A549 (cell line): ENCODE results near the gene KRT6C. TPM values are rescaled to one million over a fixed set of nuclear protein-coding genes. Genes with fewer than 3 reads are reported as not detected.

Experiments
- ATAC-seq, 2 experiments: fragments of 200-7000 bp in 1 of 2; fragments of >200 bp in 1 of 2; cut with Nextera tagmentation in 1 of 2; cut with Tn5 transposase in 1 of 2; 3 replicates each; pipeline versions ENCODE4 v1.8.0 to v1.9.1; 2018 to 2020; ENCODE audit warnings: mild to moderate bottlenecking in 1 of 2, moderate library complexity in 1 of 2
- CTCF ChIA-PET: fragments of 300-600 bp; sonication (Branson Sonifier 250); formaldehyde crosslinking; extraction: SDS; loops from one replicate; lab custom pipeline; 2021; ENCODE audit warnings: antibody characterized with exemption, inconsistent platforms; lab: Yijun Ruan, JAX
- POLR2A ChIA-PET: fragments of 350-600 bp; formaldehyde crosslinking; extraction: SDS; loops from one replicate; lab custom pipeline; 2021; ENCODE audit warnings: antibody characterized with exemption, inconsistent platforms; lab: Yijun Ruan, JAX
- DNase-seq, 2 experiments: peaks; one replicate each; pipeline versions ENCODE4 v3.0.0 to v3.0.0-alpha.2; 2011 to 2016; ENCODE audit warnings: low read depth in 1 of 2, low spot score in 1 of 2
- FAIRE-seq: peaks from 2 replicates; lab custom pipeline; 2011; peaks lifted over from hg19 to GRCh38; lab: Jason Lieb, UNC
- H3K27ac ChIP-seq, 2 experiments: fragments of >200 bp; sonication (Bioruptor Twin); formaldehyde crosslinking; 3 replicates each; pipeline ENCODE4 v1.5.1; 2016 to 2017
- H3K4me1 ChIP-seq: fragments of >200 bp; sonication (Bioruptor Twin); formaldehyde crosslinking; 3 replicates; pipeline ENCODE4 v1.6.1; 2016
- H3K4me2 ChIP-seq: fragments of >200 bp; sonication (Bioruptor Twin); formaldehyde crosslinking; 3 replicates; pipeline ENCODE4 v1.6.1; 2016
- H3K4me3 ChIP-seq: fragments of >200 bp; sonication (Bioruptor Twin); formaldehyde crosslinking; 3 replicates; pipeline ENCODE4 v1.5.1; 2016
- H3K9me3 ChIP-seq: fragments of >200 bp; sonication (Bioruptor Twin); formaldehyde crosslinking; 3 replicates; pipeline ENCODE4 v1.6.1; 2016
- BCL3 ChIP-seq: fragments of >200 bp; sonication (Bioruptor Twin); formaldehyde crosslinking; IDR thresholded peaks from 3 replicates; pipeline ENCODE4 v1.6.1; 2016
- BHLHE40 ChIP-seq: IDR thresholded peaks from 2 replicates; pipeline ENCODE4 v1.6.1; 2012; ENCODE audit warnings: low read depth, low read length, inconsistent platforms
- CEBPB ChIP-seq, 2 experiments: fragments of >200 bp in 1 of 2; sonication (Bioruptor Twin) in 1 of 2; formaldehyde crosslinking in 1 of 2; IDR thresholded peaks; 2 replicates each; pipeline ENCODE4 v1.6.1; 2012 to 2016
- CHD2 ChIP-seq: fragments of 150-350 bp; IDR thresholded peaks from 2 replicates; pipeline ENCODE4 v1.6.1; 2014; ENCODE audit warnings: low read length; ENCODE audit not compliant: partially characterized antibody
- CTCF ChIP-seq: fragments of >200 bp; sonication (Bioruptor Twin); formaldehyde crosslinking; IDR thresholded peaks from 3 replicates; pipeline ENCODE4 v1.5.1; 2016
- EHMT2 ChIP-seq: fragments of 200-600 bp; sonication (generic); IDR thresholded peaks from 2 replicates; pipeline ENCODE4 v1.6.1; 2016; ENCODE audit warnings: antibody characterized with exemption, low read depth, mild to moderate bottlenecking, moderate library complexity
- EP300 ChIP-seq, 2 experiments: fragments of >200 bp; sonication (Bioruptor Twin); formaldehyde crosslinking; IDR thresholded peaks; 2 replicates in 1 of 2; 3 replicates in 1 of 2; pipeline ENCODE4 v1.6.1; 2016 to 2017
- FOSB ChIP-seq: fragments of 250-450 bp; sonication (Bioruptor Pico); IDR thresholded peaks from 2 replicates; pipeline ENCODE4 v1.5.0; 2020; ENCODE audit warnings: mild to moderate bottlenecking, moderate library complexity
- GATA3 ChIP-seq: IDR thresholded peaks from 2 replicates; pipeline ENCODE4 v1.6.1; 2012; ENCODE audit warnings: borderline replicate concordance
- HDAC2 ChIP-seq: fragments of 200-600 bp; sonication (generic); IDR thresholded peaks from 2 replicates; pipeline ENCODE4 v1.6.1; 2016
- HEYL ChIP-seq: fragments of 250-450 bp; sonication (Bioruptor Pico); IDR thresholded peaks from 2 replicates; pipeline ENCODE4 v1.8.0; 2021; ENCODE audit warnings: mild to moderate bottlenecking, moderate library complexity
- HMGXB4 ChIP-seq: fragments of 250-450 bp; sonication (Bioruptor Pico); IDR thresholded peaks from 2 replicates; pipeline ENCODE4 v1.5.0; 2021; ENCODE audit warnings: mild to moderate bottlenecking, moderate library complexity, borderline replicate concordance
- HOXA7 ChIP-seq: fragments of 250-450 bp; sonication (Bioruptor Pico); IDR thresholded peaks from 2 replicates; pipeline ENCODE4 v1.5.0; 2020; ENCODE audit warnings: mild to moderate bottlenecking, moderate library complexity
- JUN ChIP-seq, 2 experiments: fragments of >200 bp; sonication (Bioruptor Twin); formaldehyde crosslinking; IDR thresholded peaks; 2 replicates in 1 of 2; 3 replicates in 1 of 2; pipeline ENCODE4 v1.6.1; 2016 to 2017
- JUNB ChIP-seq: fragments of >200 bp; sonication (Bioruptor Twin); formaldehyde crosslinking; IDR thresholded peaks from 2 replicates; pipeline ENCODE4 v1.6.1; 2016
- KDM5A ChIP-seq: fragments of 200-600 bp; sonication (generic); IDR thresholded peaks from 2 replicates; pipeline ENCODE4 v1.6.1; 2016; ENCODE audit warnings: antibody characterized with exemption, mild to moderate bottlenecking
- NFE2L2 ChIP-seq: fragments of 150-350 bp; conservative IDR thresholded peaks from 2 replicates; pipeline ENCODE4 v1.6.1; 2014; ENCODE audit warnings: low read length
- NR3C1 ChIP-seq: fragments of >200 bp; sonication (Bioruptor Twin); formaldehyde crosslinking; IDR thresholded peaks from 3 replicates; pipeline ENCODE4 v1.6.1; 2017
- POLR2AphosphoS2 ChIP-seq: conservative IDR thresholded peaks from 2 replicates; pipeline ENCODE4 v1.6.1; 2012; ENCODE audit warnings: low read length, improper control_type of control experiment, inconsistent platforms
- RAD21 ChIP-seq, 2 experiments: fragments of >200 bp in 1 of 2; sonication (Bioruptor Twin) in 1 of 2; formaldehyde crosslinking in 1 of 2; IDR thresholded peaks in 1 of 2; conservative IDR thresholded peaks in 1 of 2; 2 replicates in 1 of 2; 3 replicates in 1 of 2; pipeline ENCODE4 v1.6.1; 2012 to 2018; ENCODE audit warnings: inconsistent platforms in 1 of 2
- RARB ChIP-seq: fragments of 250-450 bp; sonication (Bioruptor Pico); IDR thresholded peaks from 2 replicates; pipeline ENCODE4 v1.8.0; 2021; ENCODE audit warnings: mild to moderate bottlenecking, moderate library complexity
- REST ChIP-seq: fragments of 200-600 bp; sonication (generic); IDR thresholded peaks from 2 replicates; pipeline ENCODE4 v1.6.1; 2016; ENCODE audit warnings: antibody characterized with exemption, mild to moderate bottlenecking, moderate library complexity
- RFX5 ChIP-seq: fragments of 450-650 bp; IDR thresholded peaks from 2 replicates; pipeline ENCODE4 v1.7.1; 2014; ENCODE audit warnings: antibody characterized with exemption, mild to moderate bottlenecking, moderate library complexity
- RNF2 ChIP-seq: fragments of 200-600 bp; sonication (generic); IDR thresholded peaks from 2 replicates; pipeline ENCODE4 v1.6.1; 2016; ENCODE audit warnings: low read depth, mild to moderate bottlenecking, antibody characterized with exemption, moderate library complexity, borderline replicate concordance
- SMC3 ChIP-seq: fragments of >200 bp; sonication (Bioruptor Twin); formaldehyde crosslinking; IDR thresholded peaks from 3 replicates; pipeline ENCODE4 v1.6.1; 2018; ENCODE audit warnings: inconsistent platforms
- TFCP2L1 ChIP-seq: fragments of 250-450 bp; sonication (Bioruptor Pico); IDR thresholded peaks from 2 replicates; pipeline ENCODE4 v1.5.0; 2021; ENCODE audit warnings: mild to moderate bottlenecking
- TP53 ChIP-seq: fragments of 250-450 bp; sonication (Bioruptor Pico); IDR thresholded peaks from 2 replicates; pipeline ENCODE4 v1.5.0; 2021; ENCODE audit warnings: mild to moderate bottlenecking, moderate library complexity
- ZC3H11A ChIP-seq: fragments of 450-650 bp; IDR thresholded peaks from 2 replicates; pipeline ENCODE4 v1.6.1; 2014; ENCODE audit warnings: antibody characterized with exemption, mild to moderate bottlenecking
- ZFP36 ChIP-seq: fragments of 450-650 bp; IDR thresholded peaks from 2 replicates; pipeline ENCODE4 v1.6.1; 2014; ENCODE audit warnings: borderline replicate concordance; ENCODE audit not compliant: partially characterized antibody
- WGBS: methylation state at CpG from one replicate; pipeline ENCODE4 v1.1.6; 2017; ENCODE audit errors: missing lambda C conversion rate; 5-methylcytosine and 5-hydroxymethylcytosine counted together
- polyA plus RNA-seq, 4 experiments: library from polyadenylated mRNA; depleted of rRNA in 3 of 4; stranded (reverse); fragments of >200 nt; fragmentation: RNase III in 1 of 4; extraction: RNeasy Plus Mini Kit Qiagen cat#74134 plus additional on column Dnase treatment in 1 of 4; gene quantifications; 2 replicates in 3 of 4; 3 replicates in 1 of 4; pipeline ENCODE4 v1.2.3, GENCODE V29; 2011 to 2017
- TF ChIP-seq, protein P1 (sequence below): IDR thresholded peaks from 2 replicates; pipeline ENCODE4 v1.6.1; 2012
- TF ChIP-seq, protein P2 (sequence below): fragments of 150-350 bp; IDR thresholded peaks from 2 replicates; pipeline ENCODE4 v1.6.1; 2014; ENCODE audit warnings: low read depth, mild to moderate bottlenecking, low read length
- TF ChIP-seq, protein P3 (sequence below): IDR thresholded peaks from 2 replicates; pipeline ENCODE4 v1.6.1; 2012; ENCODE audit warnings: low read depth, borderline replicate concordance

KRT6C gene
- polyA plus RNA-seq, 2 of the 4 experiments (the other 2 are of a cell fraction): not detected

DNA sequence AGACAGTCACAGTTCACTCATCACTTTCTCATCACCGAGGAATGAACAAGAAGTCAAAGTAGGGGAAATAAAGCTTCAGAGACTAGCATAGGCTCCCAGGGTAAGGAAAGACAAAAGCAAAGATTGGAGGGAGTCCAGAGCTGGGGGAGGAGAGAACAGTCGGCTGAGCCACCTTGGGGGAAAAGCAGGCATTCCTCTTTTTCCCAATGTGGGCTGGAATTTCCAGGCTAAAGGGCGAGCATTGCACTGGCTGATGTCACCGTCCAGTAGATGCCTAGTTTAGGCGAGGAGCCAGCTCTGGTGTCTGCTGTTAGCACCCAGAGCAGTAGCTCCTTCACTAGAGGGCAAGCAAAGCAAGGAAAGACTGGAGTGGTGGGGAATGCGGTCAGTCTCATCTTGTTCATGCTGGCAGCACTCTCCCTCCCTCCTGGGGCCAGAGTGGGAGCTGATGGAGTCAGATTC is 31.0 kb downstream of the KRT6C start:
- H3K4me2 ChIP-seq: peak overlapping the region; percentile 57
- FAIRE-seq (peak; percentile 13), ATAC-seq (peak; percentile 87 to 89), DNase-seq (peak; percentile 51 to 77)
- H3K27ac ChIP-seq: peak overlapping the region; percentile 56 to 79
- WGBS: 7% methylated on average over 6 of the region's 6 CpGs
- ChIA-PET CTCF (interaction anchor here (0.6 to 2.6 kb wide), 17 partner anchors 11 to 436 kb away, joined by 3 to 12 read pairs (median 4); no protein-coding TSS in a partner anchor), POLR2A (no interaction called here)
- no peaks in the 10 kb centered on the region for H3K9me3 ChIP-seq
- peaks cover 28% of the 10 kb centered on the region for H3K4me1 ChIP-seq
- no peak overlapping the region for H3K4me3 ChIP-seq
- no peak for TF ChIP-seq TFCP2L1 (CRISPR knock-in tag)
- peak; percentile 64 to 69 for TF ChIP-seq RAD21 (conservative IDR thresholded peaks at IDR 0.05 in 1 of 2, IDR thresholded peaks at IDR 0.05 in 1 of 2)
- TF ChIP-seq BHLHE40: no peak
- TF ChIP-seq, protein P1, sequence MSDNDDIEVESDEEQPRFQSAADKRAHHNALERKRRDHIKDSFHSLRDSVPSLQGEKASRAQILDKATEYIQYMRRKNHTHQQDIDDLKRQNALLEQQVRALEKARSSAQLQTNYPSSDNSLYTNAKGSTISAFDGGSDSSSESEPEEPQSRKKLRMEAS: peak; percentile 55
- no peak for TF ChIP-seq BCL3
- peak; percentile 57 for TF ChIP-seq SMC3
- no peak for TF ChIP-seq RFX5
- TF ChIP-seq RNF2: no peak
- TF ChIP-seq FOSB: no peak
- TF ChIP-seq, protein P2, sequence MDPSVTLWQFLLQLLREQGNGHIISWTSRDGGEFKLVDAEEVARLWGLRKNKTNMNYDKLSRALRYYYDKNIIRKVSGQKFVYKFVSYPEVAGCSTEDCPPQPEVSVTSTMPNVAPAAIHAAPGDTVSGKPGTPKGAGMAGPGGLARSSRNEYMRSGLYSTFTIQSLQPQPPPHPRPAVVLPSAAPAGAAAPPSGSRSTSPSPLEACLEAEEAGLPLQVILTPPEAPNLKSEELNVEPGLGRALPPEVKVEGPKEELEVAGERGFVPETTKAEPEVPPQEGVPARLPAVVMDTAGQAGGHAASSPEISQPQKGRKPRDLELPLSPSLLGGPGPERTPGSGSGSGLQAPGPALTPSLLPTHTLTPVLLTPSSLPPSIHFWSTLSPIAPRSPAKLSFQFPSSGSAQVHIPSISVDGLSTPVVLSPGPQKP: no peak
- TF ChIP-seq CHD2: no peak
- TF ChIP-seq, protein P3, sequence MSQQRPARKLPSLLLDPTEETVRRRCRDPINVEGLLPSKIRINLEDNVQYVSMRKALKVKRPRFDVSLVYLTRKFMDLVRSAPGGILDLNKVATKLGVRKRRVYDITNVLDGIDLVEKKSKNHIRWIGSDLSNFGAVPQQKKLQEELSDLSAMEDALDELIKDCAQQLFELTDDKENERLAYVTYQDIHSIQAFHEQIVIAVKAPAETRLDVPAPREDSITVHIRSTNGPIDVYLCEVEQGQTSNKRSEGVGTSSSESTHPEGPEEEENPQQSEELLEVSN: no peak
- TF ChIP-seq JUN (IDR thresholded peaks at IDR 0.05): peak in 1 of 2 experiments; percentile 55; a peak in 2 of 5 replicates
- no peak for TF ChIP-seq HMGXB4
- TF ChIP-seq HDAC2: no peak
- TF ChIP-seq KDM5A: no peak
- 0 out of 4 replicates have a peak, but pooled peaks of 1 of the 2 experiments have one; percentile 31 for TF ChIP-seq CEBPB (IDR thresholded peaks at IDR 0.05)
- TF ChIP-seq JUNB: peak; percentile 58; the same call in 1 of the 2 replicates
- no peak for TF ChIP-seq REST
- TF ChIP-seq NFE2L2: no peak
- TF ChIP-seq CTCF: peak; percentile 35; the same call in 2 of the 3 replicates
- TF ChIP-seq POLR2AphosphoS2: no peak
- TF ChIP-seq HEYL (CRISPR knock-in tag): no peak
- no peak for TF ChIP-seq ZC3H11A
- no peak for TF ChIP-seq EHMT2
- no peak for TF ChIP-seq TP53 (CRISPR knock-in tag)
- TF ChIP-seq NR3C1: no peak
- TF ChIP-seq ZFP36: no peak
- peak in 1 of 2 experiments; percentile 53; a peak in 1 of 5 replicates for TF ChIP-seq EP300 (IDR thresholded peaks at IDR 0.05)
- no peak for TF ChIP-seq HOXA7 (CRISPR knock-in tag)
- no peak for TF ChIP-seq RARB (CRISPR knock-in tag)
- peak; percentile 45; the same call in 1 of the 2 replicates for TF ChIP-seq GATA3
